Measurements from ENCODE around the gene YPEL3. TPM values are rescaled to one million over a fixed set of nuclear protein-coding genes. Genes with fewer than 3 reads are reported as not detected.

YPEL3 gene
- total RNA-seq, 4 donors from 2014 or later = 97.2 to 197 (median 154) TPM

GRCh38 chr16:30049871-30050270 lies 46.1 kb downstream of the YPEL3 start:
- no peak for ATAC-seq
- intact Hi-C loops (cut with DNase I; ENCODE audit: low total_unique reads) = no loop called here
- in situ Hi-C loops (cut with MboI; ENCODE audit: low sequenced_read_pairs in 4 of 4) = loop anchor here in 3 of 4 donors (5.0 to 25.0 kb wide), 5 partner anchors 67 to 363 kb away; partner anchors contain the start of genes CD2BP2 (in 1 of the 3), CORO1A (in 1 of the 3), MYL11 (in 1 of the 3) and QPRT (in 1 of the 3)

GRCh38 chr16:30046588-30046987 lies 49.4 kb downstream of the YPEL3 start:
- ATAC-seq = no peak
- intact Hi-C loops (cut with DNase I; ENCODE audit: low total_unique reads) (no loop called here), in situ Hi-C loops (cut with MboI; ENCODE audit: low sequenced_read_pairs in 4 of 4) (loop anchor here in 2 of 4 donors (10.0 to 25.0 kb wide), 2 partner anchors 138 to 359 kb away; partner anchors contain the start of genes CORO1A (in 1 of the 2) and QPRT (in 1 of the 2))
- H3K9me3 ChIP-seq = no peaks in the 10 kb centered on the region
- no peaks in the 10 kb centered on the region for H3K36me3 ChIP-seq
- no peak overlapping the region for H3K27ac ChIP-seq
- H3K4me1 ChIP-seq = no peaks in the 10 kb centered on the region
- TF ChIP-seq CTCF (IDR thresholded peaks at IDR 0.05 in 4 of 5, conservative IDR thresholded peaks at IDR 0.05 in 1 of 5) (no peak), POLR2A (IDR thresholded peaks at IDR 0.05) (no peak)
- no peaks in the 10 kb centered on the region for H3K27me3 ChIP-seq
- DNase-seq = no peak
- H3K4me3 ChIP-seq = no peak overlapping the region

More at GRCh38 chr16:30049871-30050270, 46.1 kb downstream of the YPEL3 start:
- no peak overlapping the region for H3K4me3 ChIP-seq
- no peaks in the 10 kb centered on the region for H3K27me3 ChIP-seq
- H3K36me3 ChIP-seq = no peaks in the 10 kb centered on the region
- no peaks in the 10 kb centered on the region for H3K9me3 ChIP-seq
- H3K4me1 ChIP-seq = peaks cover 7% of the 10 kb centered on the region in 2 donors
- no peak for DNase-seq
- TF ChIP-seq POLR2A (IDR thresholded peaks at IDR 0.05) (no peak), CTCF (IDR thresholded peaks at IDR 0.05 in 4 of 5, conservative IDR thresholded peaks at IDR 0.05 in 1 of 5) (no peak)
- H3K27ac ChIP-seq = no peak overlapping the region

GRCh38 chr16:30046178-30046577 lies 49.8 kb downstream of the YPEL3 start:
- TF ChIP-seq POLR2A (IDR thresholded peaks at IDR 0.05) (no peak), CTCF (IDR thresholded peaks at IDR 0.05 in 4 of 5, conservative IDR thresholded peaks at IDR 0.05 in 1 of 5) (no peak)
- Histone ChIP-seq H3K4me1 (no peaks in the 10 kb centered on the region), H3K27ac (no peak overlapping the region), H3K4me3 (no peak overlapping the region), H3K9me3 (no peaks in the 10 kb centered on the region), H3K36me3 (no peaks in the 10 kb centered on the region), H3K27me3 (no peaks in the 10 kb centered on the region)
- no peak for DNase-seq
- in situ Hi-C loops (cut with MboI; ENCODE audit: low sequenced_read_pairs in 4 of 4) = loop anchor here in 2 of 4 donors (10.0 to 25.0 kb wide), 2 partner anchors 139 to 359 kb away; partner anchors contain the start of genes CORO1A (in 1 of the 2) and QPRT (in 1 of the 2)
- no peak for ATAC-seq
- intact Hi-C loops (cut with DNase I; ENCODE audit: low total_unique reads) = no loop called here

Other genes starting within 250 kb of the YPEL3 start
- 10 to 100 TPM; 35.5 to 71.8 (median 55.7) TPM for gene CDIPT, start 233.0 kb downstream of the YPEL3 start, total RNA-seq
- gene SEZ6L2, start 196.7 kb downstream of the YPEL3 start, total RNA-seq = 1 to 10 TPM in 1 of 4 donors, under 1 TPM in 3; 0.20 to 1.7 (median 0.56) TPM
- not detected for gene ASPHD1, start 195.7 kb downstream of the YPEL3 start, total RNA-seq
- 1 to 10 TPM; 3.7 to 8.6 (median 6.3) TPM for gene KCTD13, start 170.0 kb downstream of the YPEL3 start, total RNA-seq
- gene TMEM219, start 134.1 kb downstream of the YPEL3 start, total RNA-seq = 100 to 1,000 TPM in 1 of 4 donors, 10 to 100 TPM in 3; 48.1 to 120 (median 60.2) TPM
- gene TAOK2, start 122.3 kb downstream of the YPEL3 start, total RNA-seq = 10 to 100 TPM; 15.9 to 31.0 (median 22.1) TPM
- gene HIRIP3, start 100.6 kb downstream of the YPEL3 start, total RNA-seq = 10 to 100 TPM; 13.5 to 25.6 (median 17.2) TPM
- 10 to 100 TPM; 45.4 to 74.8 (median 55.5) TPM for gene INO80E, start 100.0 kb downstream of the YPEL3 start, total RNA-seq
- gene DOC2A, start 85.2 kb downstream of the YPEL3 start, total RNA-seq = not detected
- gene C16orf92, start 73.0 kb downstream of the YPEL3 start, total RNA-seq = not detected
- under 1 TPM in 1 of 4 donors, not detected in 3; 0.27 TPM for gene TLCD3B, start 64.9 kb downstream of the YPEL3 start, total RNA-seq
- gene ALDOA, start 30.5 kb downstream of the YPEL3 start, total RNA-seq = over 10,000 TPM in 1 of 4 donors, 1,000 to 10,000 TPM in 3; 6,096 to 10,805 (median 7,093) TPM
- 10 to 100 TPM; 23.8 to 64.3 (median 44.7) TPM for gene PPP4C, start 20.2 kb downstream of the YPEL3 start, total RNA-seq
- under 1 TPM; 0.29 to 0.92 (median 0.67) TPM for gene TBX6, start 4.3 kb downstream of the YPEL3 start, total RNA-seq
- gene GDPD3, start 17.3 kb upstream of the YPEL3 start, total RNA-seq = under 1 TPM in 2 of 4 donors, not detected in 2; 0.29 to 0.66 TPM
- gene MAPK3, start 27.0 kb upstream of the YPEL3 start, total RNA-seq = 10 to 100 TPM; 28.6 to 48.7 (median 38.0) TPM
- gene CORO1A, start 87.4 kb upstream of the YPEL3 start, total RNA-seq = 1 to 10 TPM in 3 of 4 donors, under 1 TPM in 1; 0.44 to 8.9 (median 5.8) TPM
- gene BOLA2B, start 97.5 kb upstream of the YPEL3 start, total RNA-seq = 100 to 1,000 TPM in 3 of 4 donors, 10 to 100 TPM in 1; 96.7 to 228 (median 140) TPM
- 100 to 1,000 TPM in 1 of 4 donors, 10 to 100 TPM in 3; 23.6 to 103 (median 45.7) TPM for gene SLX1A, start 97.7 kb upstream of the YPEL3 start, total RNA-seq
- 10 to 100 TPM in 1 of 4 donors, 1 to 10 TPM in 2, not detected in 1; 4.9 to 11.3 (median 9.2) TPM for gene SULT1A3, start 103.0 kb upstream of the YPEL3 start, total RNA-seq
- 10 to 100 TPM in 1 of 4 donors, 1 to 10 TPM in 1, under 1 TPM in 2; 0.62 to 10.4 (median 0.91) TPM for gene NPIPB13, start 152.3 kb upstream of the YPEL3 start, total RNA-seq